GM12878 (cell line): ENCODE measurements around the gene EPHB1. TPM values are rescaled to one million over a fixed set of nuclear protein-coding genes. Genes with fewer than 3 reads are reported as not detected.

Experiments used
- BCL3 ChIP-seq: IDR thresholded peaks from 2 replicates; pipeline ENCODE4 v1.6.1; 2011; ENCODE audit warnings: borderline replicate concordance, low read depth, mild to moderate bottlenecking, moderate library complexity, low read length; ENCODE audit not compliant: insufficient read depth, poor library complexity, severe bottlenecking
- CBX3 ChIP-seq: fragments of 200-600 bp; sonication (generic); IDR thresholded peaks from 2 replicates; pipeline ENCODE4 v1.6.1; 2016; ENCODE audit warnings: low read depth, borderline replicate concordance
- DPF2 ChIP-seq: fragments of 450-650 bp; IDR thresholded peaks from 2 replicates; pipeline ENCODE4 v1.6.1; 2017; ENCODE audit warnings: mild to moderate bottlenecking
- IKZF1 ChIP-seq: fragments of 450-650 bp; conservative IDR thresholded peaks from 2 replicates; pipeline ENCODE4 v1.6.1; 2017; ENCODE audit warnings: antibody characterized with exemption, mild to moderate bottlenecking
- IKZF2 ChIP-seq, 2 experiments: fragments of 450-650 bp; IDR thresholded peaks; 2 replicates each; pipeline ENCODE4 v1.6.1; 2017; ENCODE audit warnings: mild to moderate bottlenecking in 2 of 2, moderate library complexity in 2 of 2
- IRF4 ChIP-seq: IDR thresholded peaks from 2 replicates; pipeline ENCODE4 v1.6.1; 2011; ENCODE audit warnings: low read depth, low read length
- JUND ChIP-seq: IDR thresholded peaks from 2 replicates; pipeline ENCODE4 v1.6.1; 2012; ENCODE audit warnings: low read depth, mild to moderate bottlenecking, low read length, improper control_type of control experiment, moderate library complexity
- MTA2 ChIP-seq: fragments of 450-650 bp; IDR thresholded peaks from 2 replicates; pipeline ENCODE4 v1.6.1; 2016; ENCODE audit warnings: low read depth, mild to moderate bottlenecking, moderate library complexity
- MYB ChIP-seq: fragments of 150-350 bp; IDR thresholded peaks from 2 replicates; pipeline ENCODE4 v1.6.1; 2014; ENCODE audit warnings: mild to moderate bottlenecking, low read depth, low read length, borderline replicate concordance
- NFYB ChIP-seq: IDR thresholded peaks from 2 replicates; pipeline ENCODE4 v1.6.1; 2011; ENCODE audit warnings: low read depth, mild to moderate bottlenecking, low read length, improper control_type of control experiment, moderate library complexity; ENCODE audit not compliant: insufficient read depth
- RB1 ChIP-seq: fragments of 450-650 bp; formaldehyde crosslinking; IDR thresholded peaks from 2 replicates; pipeline ENCODE4 v1.6.1; 2017; ENCODE audit warnings: mild to moderate bottlenecking, borderline replicate concordance
- RELB ChIP-seq: fragments of 450-650 bp; IDR thresholded peaks from 2 replicates; pipeline ENCODE4 v1.6.1; 2017; ENCODE audit warnings: low read depth, mild to moderate bottlenecking, moderate library complexity
- STAT1 ChIP-seq: fragments of 450-650 bp; conservative IDR thresholded peaks from 2 replicates; pipeline ENCODE4 v1.6.1; 2014; ENCODE audit warnings: antibody characterized with exemption, mild to moderate bottlenecking
- STAT3 ChIP-seq: IDR thresholded peaks from 2 replicates; pipeline ENCODE4 v1.6.1; 2011; ENCODE audit warnings: low read depth, low read length, improper control_type of control experiment
- TARDBP ChIP-seq: IDR thresholded peaks from 2 replicates; pipeline ENCODE4 v1.6.1; 2016; ENCODE audit warnings: borderline replicate concordance
- TCF12 ChIP-seq: IDR thresholded peaks from 2 replicates; pipeline ENCODE4 v1.6.1; 2011; ENCODE audit warnings: low read depth, mild to moderate bottlenecking, low read length
- USF1 ChIP-seq: IDR thresholded peaks from 2 replicates; pipeline ENCODE4 v1.6.1; 2011; ENCODE audit warnings: borderline replicate concordance, low read depth, mild to moderate bottlenecking, moderate library complexity, mixed read lengths, low read length; ENCODE audit not compliant: insufficient read depth; ENCODE audit errors: extremely low read length
- USF2 ChIP-seq: IDR thresholded peaks from 2 replicates; pipeline ENCODE4 v1.6.1; 2011; ENCODE audit warnings: low read depth, low read length, improper control_type of control experiment, borderline replicate concordance
- polyA plus RNA-seq, 11 experiments: library from polyadenylated mRNA; depleted of rRNA in 4 of 11; unstranded in 6 of 11; stranded (reverse) in 5 of 11; fragments of >200 nt; fragmentation: Nextera tagmentation in 4 of 11; fragmentation: Illumina TruSeq in 1 of 11; extraction: Ambion mirVana in 4 of 11; extraction: Trizol in 1 of 11; gene quantifications; 1 replicate in 1 of 11; 2 replicates in 10 of 11; pipeline versions ENCODE4 v1.2.1 to v1.2.3, GENCODE V29; 2011 to 2016; ENCODE audit warnings: inconsistent platforms in 2 of 11, missing spikeins in 2 of 11, low read depth in 1 of 11
- total RNA-seq, 4 experiments: library from RNA; depleted of rRNA in 3 of 4; stranded (reverse); fragments of >200 nt in 3 of 4; fragmentation: Illumina TruSeq in 1 of 4; extraction: Trizol in 1 of 4; gene quantifications; 2 replicates each; pipeline versions ENCODE4 v1.2.1 to v1.2.3, GENCODE V29; 2013 to 2021
- TF ChIP-seq, protein P1 (sequence below): fragments of 450-650 bp; IDR thresholded peaks from 2 replicates; pipeline ENCODE4 v1.6.1; 2017; ENCODE audit warnings: mild to moderate bottlenecking, moderate library complexity
- TF ChIP-seq, protein P2 (sequence below): IDR thresholded peaks from 2 replicates; pipeline ENCODE4 v1.6.1; 2011; ENCODE audit warnings: mild to moderate bottlenecking, low read depth, low read length, moderate library complexity; ENCODE audit not compliant: insufficient replicate concordance

Gene EPHB1
- total and polyA plus RNA-seq, 10 of the 15 experiments (the other 5 are each of a cell fraction or from before 2014, with no cell fraction given), result 0.33 to 23.8 (median 1.2) TPM

GRCh38 chr3:134803051-134803505, 8.0 kb downstream of the EPHB1 start (continued):
- no peak for TF ChIP-seq USF1
- TF ChIP-seq IKZF2 (IDR thresholded peaks at IDR 0.05), result peak in 1 of 2 experiments; percentile 77; a peak in 3 of 4 replicates
- TF ChIP-seq IRF4, result peak; percentile 65; the same call in 1 of the 2 replicates
- TF ChIP-seq DPF2, result peak; percentile 81
- no peak for TF ChIP-seq STAT3
- no peak for TF ChIP-seq USF2
- no peak for TF ChIP-seq CBX3
- no peak for TF ChIP-seq STAT1
- no peak for TF ChIP-seq TARDBP
- TF ChIP-seq RB1, result no peak
- no peak for TF ChIP-seq BCL3
- TF ChIP-seq MYB, result no peak
- TF ChIP-seq RELB, result peak; percentile 80
- no peak for TF ChIP-seq NFYB
- peak; percentile 84 for TF ChIP-seq TCF12
- no peak for TF ChIP-seq JUND
- TF ChIP-seq IKZF1, result peak; percentile 89
- TF ChIP-seq, protein P1, sequence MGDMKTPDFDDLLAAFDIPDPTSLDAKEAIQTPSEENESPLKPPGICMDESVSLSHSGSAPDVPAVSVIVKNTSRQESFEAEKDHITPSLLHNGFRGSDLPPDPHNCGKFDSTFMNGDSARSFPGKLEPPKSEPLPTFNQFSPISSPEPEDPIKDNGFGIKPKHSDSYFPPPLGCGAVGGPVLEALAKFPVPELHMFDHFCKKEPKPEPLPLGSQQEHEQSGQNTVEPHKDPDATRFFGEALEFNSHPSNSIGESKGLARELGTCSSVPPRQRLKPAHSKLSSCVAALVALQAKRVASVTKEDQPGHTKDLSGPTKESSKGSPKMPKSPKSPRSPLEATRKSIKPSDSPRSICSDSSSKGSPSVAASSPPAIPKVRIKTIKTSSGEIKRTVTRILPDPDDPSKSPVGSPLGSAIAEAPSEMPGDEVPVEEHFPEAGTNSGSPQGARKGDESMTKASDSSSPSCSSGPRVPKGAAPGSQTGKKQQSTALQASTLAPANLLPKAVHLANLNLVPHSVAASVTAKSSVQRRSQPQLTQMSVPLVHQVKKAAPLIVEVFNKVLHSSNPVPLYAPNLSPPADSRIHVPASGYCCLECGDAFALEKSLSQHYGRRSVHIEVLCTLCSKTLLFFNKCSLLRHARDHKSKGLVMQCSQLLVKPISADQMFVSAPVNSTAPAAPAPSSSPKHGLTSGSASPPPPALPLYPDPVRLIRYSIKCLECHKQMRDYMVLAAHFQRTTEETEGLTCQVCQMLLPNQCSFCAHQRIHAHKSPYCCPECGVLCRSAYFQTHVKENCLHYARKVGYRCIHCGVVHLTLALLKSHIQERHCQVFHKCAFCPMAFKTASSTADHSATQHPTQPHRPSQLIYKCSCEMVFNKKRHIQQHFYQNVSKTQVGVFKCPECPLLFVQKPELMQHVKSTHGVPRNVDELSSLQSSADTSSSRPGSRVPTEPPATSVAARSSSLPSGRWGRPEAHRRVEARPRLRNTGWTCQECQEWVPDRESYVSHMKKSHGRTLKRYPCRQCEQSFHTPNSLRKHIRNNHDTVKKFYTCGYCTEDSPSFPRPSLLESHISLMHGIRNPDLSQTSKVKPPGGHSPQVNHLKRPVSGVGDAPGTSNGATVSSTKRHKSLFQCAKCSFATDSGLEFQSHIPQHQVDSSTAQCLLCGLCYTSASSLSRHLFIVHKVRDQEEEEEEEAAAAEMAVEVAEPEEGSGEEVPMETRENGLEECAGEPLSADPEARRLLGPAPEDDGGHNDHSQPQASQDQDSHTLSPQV, result no peak
- peak; percentile 89 for TF ChIP-seq MTA2
- TF ChIP-seq, protein P2, sequence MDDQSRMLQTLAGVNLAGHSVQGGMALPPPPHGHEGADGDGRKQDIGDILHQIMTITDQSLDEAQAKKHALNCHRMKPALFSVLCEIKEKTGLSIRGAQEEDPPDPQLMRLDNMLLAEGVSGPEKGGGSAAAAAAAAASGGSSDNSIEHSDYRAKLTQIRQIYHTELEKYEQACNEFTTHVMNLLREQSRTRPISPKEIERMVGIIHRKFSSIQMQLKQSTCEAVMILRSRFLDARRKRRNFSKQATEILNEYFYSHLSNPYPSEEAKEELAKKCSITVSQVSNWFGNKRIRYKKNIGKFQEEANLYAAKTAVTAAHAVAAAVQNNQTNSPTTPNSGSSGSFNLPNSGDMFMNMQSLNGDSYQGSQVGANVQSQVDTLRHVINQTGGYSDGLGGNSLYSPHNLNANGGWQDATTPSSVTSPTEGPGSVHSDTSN, result no peak
